Measurements from ENCODE around the gene PRDM16.

DNA sequence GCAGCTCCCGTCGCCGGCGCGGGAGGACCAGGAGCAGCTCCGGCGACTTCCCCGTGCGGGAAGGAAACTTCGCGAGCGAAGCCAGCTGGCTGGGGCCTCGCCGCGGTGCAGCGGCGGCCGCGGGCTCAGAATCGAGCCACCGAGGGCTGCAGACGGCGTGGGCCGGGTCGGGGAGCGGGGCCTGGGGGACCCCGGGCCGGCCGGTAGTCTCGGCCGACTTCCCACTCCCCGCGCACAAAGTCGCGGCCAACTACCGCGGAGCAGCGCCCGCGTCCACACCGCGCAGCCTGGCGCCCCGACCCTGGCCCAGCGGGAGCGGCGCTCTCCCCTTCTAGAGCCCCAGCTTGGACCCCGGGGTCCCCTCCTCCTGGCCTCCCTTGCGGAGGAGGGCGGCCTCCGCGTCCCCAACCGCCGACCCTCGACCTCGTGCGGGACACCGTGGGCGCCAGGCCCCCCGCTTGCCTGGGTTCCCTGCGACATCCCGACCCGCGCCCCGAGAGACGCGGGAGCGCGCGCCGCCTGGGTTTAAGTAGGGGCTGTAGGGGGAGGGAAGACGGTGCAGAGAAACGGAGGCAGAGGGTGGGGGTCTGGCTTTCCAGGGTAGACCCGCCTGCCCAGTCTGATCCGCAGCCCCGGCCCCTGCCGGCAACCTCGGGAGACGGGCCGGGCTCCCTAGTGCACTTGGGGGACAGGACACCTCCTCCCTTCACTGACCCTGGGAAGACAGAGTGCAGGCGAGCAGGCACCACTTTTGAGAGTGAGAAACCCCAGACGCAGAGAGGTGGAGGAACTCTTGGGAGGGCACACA, 4.7 kb downstream of the PRDM16 start:
- TF ChIP-seq POLR2A (IDR thresholded peaks at IDR 0.05) = no peak
- TF ChIP-seq, protein P1, sequence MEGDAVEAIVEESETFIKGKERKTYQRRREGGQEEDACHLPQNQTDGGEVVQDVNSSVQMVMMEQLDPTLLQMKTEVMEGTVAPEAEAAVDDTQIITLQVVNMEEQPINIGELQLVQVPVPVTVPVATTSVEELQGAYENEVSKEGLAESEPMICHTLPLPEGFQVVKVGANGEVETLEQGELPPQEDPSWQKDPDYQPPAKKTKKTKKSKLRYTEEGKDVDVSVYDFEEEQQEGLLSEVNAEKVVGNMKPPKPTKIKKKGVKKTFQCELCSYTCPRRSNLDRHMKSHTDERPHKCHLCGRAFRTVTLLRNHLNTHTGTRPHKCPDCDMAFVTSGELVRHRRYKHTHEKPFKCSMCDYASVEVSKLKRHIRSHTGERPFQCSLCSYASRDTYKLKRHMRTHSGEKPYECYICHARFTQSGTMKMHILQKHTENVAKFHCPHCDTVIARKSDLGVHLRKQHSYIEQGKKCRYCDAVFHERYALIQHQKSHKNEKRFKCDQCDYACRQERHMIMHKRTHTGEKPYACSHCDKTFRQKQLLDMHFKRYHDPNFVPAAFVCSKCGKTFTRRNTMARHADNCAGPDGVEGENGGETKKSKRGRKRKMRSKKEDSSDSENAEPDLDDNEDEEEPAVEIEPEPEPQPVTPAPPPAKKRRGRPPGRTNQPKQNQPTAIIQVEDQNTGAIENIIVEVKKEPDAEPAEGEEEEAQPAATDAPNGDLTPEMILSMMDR (IDR thresholded peaks at IDR 0.05) = no peak
